ENCODE results near the gene ZNF648.

DNA sequence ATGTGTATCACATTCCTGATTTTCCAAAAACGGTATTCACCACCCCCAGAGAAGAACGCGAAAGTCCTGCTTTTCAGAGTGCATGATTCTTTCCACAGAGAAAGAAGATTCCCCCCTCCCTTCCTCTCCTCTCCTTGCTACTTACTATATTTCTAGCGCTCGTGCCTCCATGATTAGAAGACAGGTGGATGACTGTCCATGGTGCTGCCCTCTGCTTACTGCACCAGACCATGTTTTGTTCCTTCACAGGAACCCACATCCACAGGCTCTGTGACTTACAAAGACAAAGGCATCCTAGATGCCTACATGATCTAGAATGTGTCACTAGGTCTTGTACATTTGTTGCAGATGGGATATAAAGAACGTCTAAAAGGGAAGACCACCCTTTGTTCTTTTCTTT is 49.1 kb upstream of the ZNF648 start:
- TF ChIP-seq, protein P1, sequence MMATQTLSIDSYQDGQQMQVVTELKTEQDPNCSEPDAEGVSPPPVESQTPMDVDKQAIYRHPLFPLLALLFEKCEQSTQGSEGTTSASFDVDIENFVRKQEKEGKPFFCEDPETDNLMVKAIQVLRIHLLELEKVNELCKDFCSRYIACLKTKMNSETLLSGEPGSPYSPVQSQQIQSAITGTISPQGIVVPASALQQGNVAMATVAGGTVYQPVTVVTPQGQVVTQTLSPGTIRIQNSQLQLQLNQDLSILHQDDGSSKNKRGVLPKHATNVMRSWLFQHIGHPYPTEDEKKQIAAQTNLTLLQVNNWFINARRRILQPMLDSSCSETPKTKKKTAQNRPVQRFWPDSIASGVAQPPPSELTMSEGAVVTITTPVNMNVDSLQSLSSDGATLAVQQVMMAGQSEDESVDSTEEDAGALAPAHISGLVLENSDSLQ (IDR thresholded peaks at IDR 0.05) = no peak
- no peak for TF ChIP-seq CTBP1 (IDR thresholded peaks at IDR 0.05; ENCODE audit: borderline replicate concordance)
- no peak for TF ChIP-seq HDGF (IDR thresholded peaks at IDR 0.05; ENCODE audit: borderline replicate concordance)
- no peak for TF ChIP-seq TARDBP (IDR thresholded peaks at IDR 0.05)
- TF ChIP-seq FOXM1 (IDR thresholded peaks at IDR 0.05; ENCODE audit: borderline replicate concordance) = no peak
- no peak for TF ChIP-seq ZNF384 (IDR thresholded peaks at IDR 0.05)
- TF ChIP-seq SUZ12 (IDR thresholded peaks at IDR 0.05) = no peak
- no peak for TF ChIP-seq SP1 (IDR thresholded peaks at IDR 0.05)

Data from HEK293T (cell line).